Stimulated activated CD4-positive, alpha-beta T cell treated with anti-CD3 and anti-CD28 coated beads, Interleukin-1b, Interleukin-23, amount 100 ng/mL, for 48 hours (primary cell): Measurements from ENCODE around the gene AJAP1.

ENCODE experiments used
- DNase-seq: peaks from one replicate; pipeline ENCODE4 v3.0.0-alpha.2; 2020

Gene AJAP1

DNA sequence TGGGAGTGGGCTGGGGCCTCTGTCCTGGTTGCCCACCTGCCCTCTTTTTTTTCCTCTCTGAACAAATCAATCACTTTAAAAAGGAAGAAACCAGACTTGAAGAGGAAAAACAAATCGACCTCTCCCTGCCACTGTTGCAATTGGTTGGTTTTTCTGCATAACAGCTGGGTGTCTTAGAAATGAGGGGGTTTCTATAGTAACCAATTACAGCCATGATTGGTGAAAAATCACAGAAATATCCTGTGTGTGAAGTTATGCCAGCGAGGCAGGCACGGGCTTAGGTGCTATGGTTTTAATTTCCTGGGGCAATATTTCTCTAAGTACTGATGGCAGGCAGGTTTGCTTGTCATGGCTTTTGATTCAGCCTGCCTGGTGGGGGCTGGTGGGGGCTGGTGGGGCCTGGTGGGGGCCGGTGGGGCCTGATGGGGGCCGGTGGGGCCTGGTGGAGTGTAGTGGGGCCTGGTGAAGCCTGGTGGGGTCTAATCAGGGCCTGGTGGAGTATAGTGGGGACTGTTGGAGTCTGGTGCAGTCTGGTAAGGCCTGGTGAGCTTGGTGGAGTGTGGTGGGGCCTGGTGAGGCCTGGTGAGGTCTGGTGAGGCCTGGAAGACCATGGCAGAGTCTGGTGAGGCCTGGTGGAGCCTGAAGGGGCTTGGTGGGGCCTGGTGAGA is 54.6 kb downstream of the AJAP1 start:
- no peak for DNase-seq

DNA sequence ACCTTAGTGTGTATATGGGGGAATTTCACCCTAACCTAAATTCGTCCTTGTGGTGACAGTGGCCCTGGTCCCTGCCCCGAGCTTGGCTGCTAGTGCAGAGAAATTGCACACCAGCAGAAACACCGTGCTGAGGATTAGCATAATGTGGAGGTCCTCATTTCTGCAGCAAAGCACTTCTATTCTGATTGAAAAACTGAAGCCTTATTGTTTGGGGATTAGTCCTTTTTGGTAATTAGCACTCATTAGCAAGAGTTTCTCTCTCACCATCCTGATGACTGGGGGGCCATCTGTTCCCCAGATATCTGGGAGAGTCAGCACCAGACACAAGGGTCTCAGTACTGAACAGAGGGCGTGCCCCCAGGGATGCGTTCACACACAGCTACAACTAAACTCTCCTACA is 55.2 kb downstream of the AJAP1 start:
- DNase-seq, result no peak

DNA sequence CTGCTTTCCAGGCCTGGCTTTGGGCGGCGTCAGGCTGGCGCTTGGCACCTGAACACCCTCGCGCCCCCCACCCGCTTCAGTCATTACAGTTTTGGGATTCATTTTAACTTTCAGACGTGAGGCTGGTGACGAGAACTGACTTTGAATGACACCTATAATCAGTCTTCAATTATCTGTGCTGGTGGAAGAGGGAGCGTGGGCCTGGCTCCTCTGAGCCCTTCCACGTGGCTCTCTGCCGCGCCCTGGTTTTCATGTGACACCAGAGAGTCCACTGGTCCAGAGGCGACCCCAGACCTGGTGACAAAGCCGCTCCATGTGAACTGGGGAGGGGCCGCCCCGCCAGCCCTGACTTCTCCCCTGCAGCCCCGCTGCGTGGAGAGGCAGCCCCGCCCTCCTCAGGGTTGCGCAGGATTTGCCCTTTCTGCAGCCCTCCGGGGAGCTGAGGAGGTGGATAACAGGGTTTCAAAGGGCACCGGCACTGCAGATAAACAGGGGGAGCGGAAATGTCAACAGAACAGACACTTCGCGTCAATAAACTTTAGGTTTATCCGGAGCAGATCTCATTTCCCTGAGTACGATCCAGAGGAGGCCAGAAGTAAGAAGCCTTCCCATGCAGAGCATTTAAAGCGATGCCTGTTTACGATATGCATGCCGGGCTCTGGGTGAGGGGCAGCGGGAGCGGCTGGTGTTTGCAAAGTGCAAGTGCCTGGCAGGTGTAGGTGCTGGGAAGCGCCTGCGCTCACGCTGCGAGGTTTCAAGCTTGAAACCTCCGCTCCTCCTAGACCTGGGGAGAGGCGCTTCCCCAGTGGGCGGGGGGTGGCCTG is 56.4 kb downstream of the AJAP1 start:
- DNase-seq, result no peak

DNA sequence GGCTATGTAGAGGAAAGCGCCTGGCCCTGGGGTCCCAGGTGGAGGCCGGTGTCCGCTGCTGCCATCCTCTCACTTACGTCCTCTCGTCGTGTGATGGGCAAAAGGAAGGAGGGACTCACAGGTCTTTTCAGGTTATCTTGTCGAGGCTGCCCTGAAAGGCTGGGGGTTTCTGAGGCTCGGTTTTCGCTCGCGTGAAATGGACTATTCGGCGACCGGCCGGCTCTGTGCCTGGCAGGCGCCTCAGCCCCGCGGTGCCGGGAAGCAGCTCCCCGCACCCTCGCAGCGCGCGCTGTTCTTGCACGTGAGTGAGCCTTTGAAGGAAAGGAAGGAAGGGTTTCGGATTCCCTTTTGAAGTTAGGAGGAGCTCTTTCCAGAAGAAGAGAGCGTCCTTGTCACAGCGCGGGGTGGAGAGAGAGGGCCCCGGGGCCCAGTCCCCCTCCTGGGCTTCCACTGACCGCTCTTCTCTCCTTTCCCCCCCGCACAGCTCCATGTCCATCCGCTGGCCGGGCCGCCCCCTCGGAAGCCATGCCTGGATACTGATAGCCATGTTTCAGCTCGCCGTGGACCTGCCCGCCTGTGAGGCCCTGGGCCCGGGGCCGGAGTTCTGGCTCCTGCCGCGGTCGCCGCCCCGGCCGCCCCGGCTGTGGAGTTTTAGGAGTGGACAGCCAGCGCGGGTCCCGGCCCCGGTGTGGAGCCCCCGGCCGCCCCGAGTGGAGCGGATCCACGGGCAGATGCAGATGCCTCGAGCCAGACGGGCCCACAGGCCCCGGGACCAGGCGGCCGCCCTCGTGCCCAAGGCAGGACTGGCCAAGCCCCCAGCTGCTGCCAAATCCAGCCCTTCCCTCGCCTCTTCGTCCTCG is 57.2 kb downstream of the AJAP1 start:
- DNase-seq, result no peak

DNA sequence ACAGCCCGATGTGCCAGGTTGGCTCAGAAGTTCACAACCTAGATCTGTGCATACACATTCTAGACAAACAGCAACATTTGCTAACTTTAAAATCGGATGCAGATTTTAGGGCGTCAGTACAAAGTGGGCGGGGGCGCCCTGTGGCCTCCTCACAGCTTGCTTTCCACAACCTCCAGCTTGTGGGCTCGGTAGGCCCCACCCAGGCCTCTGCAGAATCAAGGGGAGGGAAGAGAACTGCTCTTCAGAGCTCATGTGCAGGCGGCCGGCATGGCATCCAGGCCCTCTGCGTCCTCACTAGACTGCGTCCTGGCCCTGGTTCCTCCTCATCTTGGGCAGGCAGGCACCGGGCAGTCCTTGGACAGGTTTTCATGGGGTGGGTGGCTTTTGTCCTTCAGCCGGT is 59.3 kb downstream of the AJAP1 start:
- DNase-seq, result no peak

DNA sequence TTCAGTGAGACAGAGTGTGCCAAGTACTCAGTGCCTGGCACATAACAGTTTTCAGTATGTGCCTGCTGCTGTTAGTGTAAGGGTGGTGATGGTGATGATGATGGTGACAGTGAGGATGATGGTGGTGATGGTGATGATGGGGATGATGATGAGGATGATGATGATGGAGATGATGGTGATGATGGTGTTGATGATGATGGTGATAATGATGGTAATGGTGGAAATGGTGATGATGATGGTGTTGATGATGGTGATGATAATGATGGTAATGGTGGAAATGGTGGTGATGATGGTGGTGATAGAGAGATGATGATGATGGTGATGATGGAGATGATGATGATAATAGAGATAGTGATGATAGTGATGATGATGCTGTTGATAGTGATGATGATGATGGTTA is 62.0 kb downstream of the AJAP1 start:
- DNase-seq, result no peak

DNA sequence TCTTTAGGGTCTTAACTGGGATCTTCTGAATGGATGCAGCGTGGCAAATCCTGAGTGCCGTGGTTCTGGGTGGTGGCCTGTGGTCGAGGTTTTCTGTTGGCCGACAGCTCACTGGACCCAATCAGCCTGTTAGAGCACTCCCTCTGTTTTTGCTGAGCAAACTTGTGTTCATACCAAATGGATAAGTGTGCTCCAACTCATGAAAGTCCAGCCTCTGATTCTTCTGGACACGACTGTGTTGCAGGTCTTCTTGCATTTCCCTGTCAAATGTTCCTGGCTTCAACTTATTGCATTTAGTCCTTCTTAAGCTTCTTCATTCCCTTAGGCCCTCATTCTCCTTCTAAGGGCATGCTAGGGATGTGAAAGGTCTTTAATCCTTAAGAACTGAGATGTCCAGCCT is 63.7 kb downstream of the AJAP1 start:
- no peak for DNase-seq

DNA sequence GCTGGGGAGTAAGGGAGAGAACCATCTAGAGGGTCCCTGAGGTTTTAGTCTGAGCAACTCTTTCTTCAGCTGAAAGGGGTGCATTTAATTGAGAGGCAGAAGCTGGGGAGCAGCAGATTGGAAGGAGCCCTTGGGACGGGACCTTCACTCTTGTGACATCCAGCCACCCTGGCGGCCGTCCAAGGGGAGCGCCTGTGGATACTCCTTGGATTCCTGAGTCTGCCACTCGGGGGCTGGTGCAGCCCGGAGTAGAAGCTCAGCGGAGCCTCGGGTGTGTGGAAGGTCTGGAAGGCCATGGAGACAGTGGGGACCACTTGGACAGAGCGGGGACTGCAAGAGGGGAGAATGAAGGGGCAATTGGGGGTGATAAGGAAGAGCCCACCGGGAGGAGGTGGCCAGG is 68.7 kb downstream of the AJAP1 start:
- DNase-seq, result no peak

DNA sequence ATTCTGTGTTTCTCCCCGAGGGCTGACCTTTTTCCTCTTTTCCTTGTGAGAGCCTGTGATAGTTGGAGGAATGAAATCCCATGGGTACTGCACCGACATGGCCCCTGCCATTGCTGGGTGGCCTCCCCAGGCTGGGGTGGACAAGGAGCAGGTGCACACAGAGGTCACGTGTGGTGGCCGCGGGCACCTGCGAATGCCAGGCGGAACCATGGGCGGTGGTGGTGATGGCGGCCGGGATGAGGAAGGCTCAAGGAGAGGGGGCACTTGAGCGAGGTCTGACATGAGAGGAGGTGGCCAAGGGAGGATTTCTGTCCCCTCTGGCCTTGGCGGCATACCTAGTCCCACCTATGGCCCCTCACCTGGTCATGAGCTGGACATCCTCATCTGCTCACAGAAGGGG is 69.6 kb downstream of the AJAP1 start:
- no peak for DNase-seq

DNA sequence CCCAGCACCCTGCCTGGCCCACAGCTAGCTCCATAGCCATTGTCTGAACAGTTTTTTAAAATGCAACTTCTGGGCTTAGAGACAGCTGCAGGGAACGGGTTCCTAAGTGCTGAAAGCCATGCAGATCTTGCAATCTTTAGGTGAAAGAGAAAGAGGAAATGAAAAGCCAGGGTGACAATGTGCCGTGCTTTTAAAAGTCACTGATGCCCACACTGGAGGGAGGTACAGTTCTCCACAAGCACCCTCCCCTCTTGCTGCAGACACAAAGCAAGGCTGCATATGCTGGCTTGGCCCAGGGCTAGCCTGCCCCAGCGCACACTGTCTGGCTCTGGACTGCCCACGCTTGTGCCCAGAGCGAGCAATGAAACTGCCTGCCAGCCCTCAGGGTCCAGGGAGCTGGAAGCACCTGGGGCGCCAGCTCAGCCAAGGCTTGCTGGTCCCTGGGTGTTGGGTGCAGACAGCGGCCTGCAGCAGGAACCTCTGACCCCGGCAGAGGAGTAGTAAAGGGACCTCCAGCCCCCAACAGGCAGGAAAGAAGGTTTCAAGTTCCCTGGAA is 70.4 kb downstream of the AJAP1 start:
- no peak for DNase-seq

DNA sequence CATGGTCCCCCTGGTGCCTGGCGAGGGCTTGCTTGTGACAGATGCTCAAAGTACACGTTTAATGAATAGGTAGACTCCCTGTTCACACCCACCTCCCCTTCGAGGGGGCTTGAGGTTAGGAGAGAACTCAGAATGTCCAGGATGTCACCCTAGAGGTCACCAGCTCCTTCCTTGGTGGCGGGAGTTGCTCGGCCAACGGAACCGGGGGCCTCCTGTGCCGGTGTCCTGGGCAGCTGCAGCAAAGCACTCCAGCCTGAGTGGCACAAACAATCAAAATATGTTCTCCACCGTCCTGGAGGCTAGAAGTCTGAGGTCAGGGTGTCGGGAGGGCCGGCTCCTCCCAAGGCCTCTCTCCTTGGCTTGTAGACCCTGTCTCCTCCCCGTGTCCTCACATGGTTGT is 71.0 kb downstream of the AJAP1 start:
- DNase-seq, result no peak

DNA sequence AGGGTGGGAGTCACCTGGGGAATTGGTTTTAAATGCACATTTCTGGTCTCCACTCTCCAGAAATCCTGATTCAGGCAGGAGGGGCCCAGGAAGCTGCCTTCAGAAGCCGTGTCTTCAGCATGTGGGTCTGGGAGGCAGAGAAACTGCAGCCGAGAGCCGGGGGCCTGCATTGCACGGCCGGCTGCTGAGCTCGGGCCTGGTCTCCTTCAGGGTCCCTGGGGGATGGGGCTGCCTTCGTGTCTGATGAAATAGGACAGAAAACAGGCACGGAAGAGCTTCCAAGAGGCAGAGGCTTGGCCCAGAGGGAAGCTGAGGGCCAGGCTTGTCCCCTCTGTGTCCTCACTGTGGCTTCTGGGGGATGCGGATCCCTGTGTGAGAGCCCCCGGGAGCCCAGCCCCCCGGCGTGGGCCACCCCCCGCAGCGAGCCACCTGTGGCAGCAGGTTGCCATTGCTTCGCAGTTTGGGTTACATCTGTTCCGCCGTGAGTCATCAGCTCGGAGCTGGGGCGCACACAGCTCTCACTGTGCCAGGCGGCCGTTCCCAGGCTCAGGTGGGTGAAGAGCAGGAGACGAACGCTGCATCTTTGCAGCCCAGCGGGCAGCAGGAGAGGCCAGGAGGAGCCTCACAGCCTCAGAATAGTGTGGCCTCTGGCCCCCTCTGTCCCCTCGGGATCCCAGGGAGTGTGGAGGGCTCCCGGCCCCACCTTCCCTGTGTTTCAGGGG is 72.4 kb downstream of the AJAP1 start:
- DNase-seq, result no peak

DNA sequence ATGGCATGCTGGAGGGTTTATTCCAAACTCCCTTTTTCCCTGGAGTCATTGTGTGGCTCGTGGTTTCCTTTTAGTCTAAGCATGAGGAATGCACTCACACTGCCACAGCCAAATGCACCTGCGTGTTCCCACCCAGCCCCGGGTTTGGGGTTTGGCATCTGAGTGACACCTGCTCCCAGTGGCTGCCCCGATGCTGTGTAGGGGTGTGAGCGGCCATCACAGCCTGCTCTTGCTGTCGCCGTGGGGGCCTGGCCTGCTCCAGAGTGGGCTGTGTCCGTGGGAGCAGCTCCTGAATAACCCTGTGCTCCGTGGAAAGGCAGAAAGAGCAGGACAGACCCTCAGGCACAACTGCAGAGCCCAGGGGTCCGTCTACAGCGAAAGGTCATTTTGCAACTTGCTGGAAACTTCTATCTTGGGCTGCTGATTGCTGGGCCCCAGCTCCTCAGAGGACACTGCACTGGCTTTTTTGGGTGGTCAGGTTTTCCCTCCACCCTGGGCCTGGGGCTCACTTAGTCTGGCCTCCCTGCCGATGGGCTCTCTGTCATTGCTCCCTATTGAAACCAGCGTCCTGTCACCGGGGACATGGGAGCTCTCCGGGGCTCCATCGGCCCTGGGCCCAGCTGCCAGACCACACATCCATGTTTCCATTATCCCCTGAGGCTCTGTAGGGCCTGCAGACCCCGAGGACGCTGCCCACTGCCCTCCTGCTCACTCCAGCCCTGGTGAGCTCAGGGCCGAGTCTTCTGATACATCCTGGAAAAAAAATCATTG is 74.1 kb downstream of the AJAP1 start:
- no peak for DNase-seq

DNA sequence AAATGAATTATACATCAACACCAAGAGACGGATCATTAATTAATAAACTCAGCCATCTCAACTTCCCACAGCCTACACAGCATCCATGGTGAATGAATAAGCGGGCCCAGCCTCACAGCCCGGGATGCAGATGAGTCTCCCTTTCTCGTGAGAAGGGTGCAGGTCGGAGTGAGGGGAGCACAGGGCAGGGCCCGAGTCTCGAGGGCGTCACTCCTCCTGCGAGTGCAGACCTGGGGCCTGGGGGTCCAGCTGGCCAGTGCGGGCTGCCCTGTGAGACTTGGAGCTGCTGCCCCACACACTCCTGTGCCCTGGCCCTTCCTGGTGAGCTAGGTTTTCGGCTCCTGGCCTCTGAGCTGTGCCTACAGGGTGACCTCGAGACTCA is 74.7 kb downstream of the AJAP1 start:
- no peak for DNase-seq

DNA sequence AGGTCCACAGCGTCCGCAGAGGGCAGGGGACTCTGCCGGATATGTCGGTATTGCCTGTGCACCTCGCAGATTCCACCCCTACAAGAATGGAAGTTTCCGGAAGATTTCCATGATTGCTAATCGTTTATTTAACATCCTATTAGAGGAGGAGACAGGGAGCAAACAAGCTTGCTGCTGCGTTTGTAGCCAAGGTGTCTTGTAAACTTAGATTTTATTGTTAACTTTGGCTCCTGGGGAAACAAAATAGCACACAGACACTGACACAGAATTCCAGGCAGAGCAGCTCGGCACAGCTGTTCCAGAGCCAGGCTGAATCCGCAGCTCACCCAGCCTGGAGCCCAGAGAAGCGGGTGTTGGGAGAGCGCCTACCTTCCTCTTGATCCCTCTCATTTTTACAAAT is 75.7 kb downstream of the AJAP1 start:
- no peak for DNase-seq

DNA sequence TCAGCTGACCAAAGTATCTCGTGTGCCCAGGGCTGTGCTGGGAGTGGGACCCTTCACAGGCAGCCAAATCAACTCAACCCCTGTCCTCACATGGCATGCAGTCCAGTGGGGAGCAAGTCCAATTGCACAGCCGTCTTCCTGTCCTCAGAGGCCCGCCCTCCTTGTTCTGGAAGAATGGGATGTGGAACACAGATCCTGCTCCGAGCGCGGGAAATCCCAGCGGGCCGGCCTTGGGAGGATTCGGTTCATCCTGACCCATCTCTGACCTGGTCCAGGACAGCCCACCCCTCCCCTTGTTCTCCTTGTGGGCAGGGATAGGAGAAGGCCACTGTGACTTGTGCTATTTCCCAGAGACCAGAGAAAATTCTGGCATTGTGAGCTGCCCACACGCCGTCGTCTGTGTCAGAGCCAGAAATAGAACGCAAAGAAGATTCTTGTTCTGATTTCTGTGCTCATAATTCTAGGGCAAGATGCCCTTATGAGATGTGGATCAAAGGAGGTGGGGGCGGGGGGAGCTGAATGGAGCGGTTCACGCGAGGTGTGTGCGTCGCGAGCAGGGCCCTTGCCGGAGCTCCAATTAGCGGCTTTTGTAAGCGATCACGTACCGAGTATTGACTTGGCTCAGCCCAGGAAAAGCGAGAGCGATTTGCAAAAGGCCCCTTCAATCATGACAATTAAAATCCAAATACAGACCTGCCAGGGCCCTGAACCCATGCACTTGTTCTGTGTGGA is 79.2 kb downstream of the AJAP1 start:
- no peak for DNase-seq

DNA sequence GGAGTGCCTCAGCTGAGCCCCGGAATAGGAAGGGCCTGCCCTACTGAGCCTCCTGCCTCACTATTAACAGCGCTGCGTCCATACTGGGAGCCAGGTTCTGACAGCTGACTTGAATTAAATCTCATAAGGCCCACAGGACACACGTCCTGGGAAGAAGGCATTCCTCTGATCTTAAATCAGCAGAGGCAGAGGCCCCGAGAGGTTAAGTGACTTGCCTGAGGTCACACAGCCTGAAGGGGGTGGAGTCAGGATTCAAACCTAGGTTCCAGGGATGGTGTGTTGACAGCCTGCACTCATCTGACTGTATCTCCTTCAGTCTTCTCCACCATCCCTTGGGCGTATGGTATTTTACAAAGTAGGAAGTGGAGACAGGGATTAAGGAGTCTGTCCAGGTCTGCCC is 79.8 kb downstream of the AJAP1 start:
- no peak for DNase-seq

DNA sequence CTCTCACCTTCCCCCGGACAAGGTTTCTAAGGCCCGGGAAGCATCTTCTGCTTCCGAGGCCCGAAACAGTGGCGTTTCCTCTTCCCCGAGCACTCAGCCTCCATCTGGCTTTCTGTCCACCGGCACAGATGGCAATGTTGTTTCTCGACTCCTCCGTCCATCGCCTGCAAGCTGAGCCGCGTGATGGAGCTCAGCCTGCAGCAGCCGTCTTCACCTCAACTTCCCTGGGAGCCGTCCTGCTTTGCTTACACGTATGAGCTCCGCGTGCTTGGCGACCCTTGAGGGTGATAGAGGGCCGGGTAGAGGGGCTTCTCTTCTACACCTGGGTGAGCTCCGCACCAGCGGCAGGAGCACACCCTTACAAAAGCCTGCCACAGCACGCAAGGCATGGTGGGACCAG is 80.4 kb downstream of the AJAP1 start:
- DNase-seq, result no peak

DNA sequence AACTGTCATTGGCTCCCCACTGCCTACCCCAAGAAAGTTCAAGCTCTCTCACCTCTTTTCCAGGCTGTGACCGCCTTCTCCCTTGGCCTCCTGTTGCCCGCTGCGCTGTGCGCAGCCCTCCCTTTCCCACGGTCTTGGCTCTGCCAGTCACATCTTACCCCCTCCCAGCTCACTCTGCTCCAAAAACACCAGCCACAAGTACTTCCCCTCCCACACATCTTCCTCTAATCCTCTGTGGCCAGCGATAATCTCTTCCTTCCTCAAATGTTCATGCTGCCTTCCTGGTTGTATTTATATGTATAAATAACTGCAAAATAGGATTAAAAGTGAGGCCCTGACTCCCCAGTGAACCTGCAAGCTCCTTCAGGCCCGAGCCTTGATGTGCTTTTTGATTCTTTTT is 81.8 kb downstream of the AJAP1 start:
- no peak for DNase-seq

DNA sequence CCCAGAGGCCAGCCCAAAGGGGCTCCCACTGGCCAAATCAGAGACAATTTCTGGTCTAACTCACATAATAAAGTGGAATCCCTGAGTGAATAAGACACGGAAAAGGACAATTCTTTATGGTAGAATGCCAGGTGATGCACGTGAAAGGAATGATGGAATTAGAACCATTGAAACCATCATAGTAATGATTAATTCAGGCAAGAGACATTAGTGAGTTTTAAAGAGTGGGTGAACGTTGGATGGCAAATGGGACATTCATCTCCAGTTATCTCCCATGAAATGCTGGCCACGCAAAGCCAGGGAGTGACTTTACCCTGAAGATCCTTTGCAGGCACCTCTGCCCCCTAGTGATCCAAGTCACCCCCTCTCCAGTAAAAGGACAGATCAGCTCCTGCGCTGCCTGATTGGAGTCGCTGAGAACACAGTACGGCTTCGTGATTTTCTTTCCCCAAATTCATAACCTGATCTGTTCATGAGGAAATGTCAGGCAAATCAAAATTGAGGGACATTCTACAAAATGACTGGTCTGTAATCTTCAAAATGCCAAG is 87.5 kb downstream of the AJAP1 start:
- DNase-seq, result no peak
